Gastroesophageal sphincter (tissue), 3 donors: ENCODE measurements around the gene NDUFS6.

Experiments
- EP300 ChIP-seq: sonication (generic); formaldehyde crosslinking; IDR thresholded peaks from one replicate; pipeline ENCODE4 v1.6.1; 2017; ENCODE audit warnings: antibody characterized with exemption, mild to moderate bottlenecking
- POLR2A ChIP-seq, 2 donors: fragments of 450-650 bp; IDR thresholded peaks; one replicate each; pipeline ENCODE4 v1.6.1; 2017; ENCODE audit warnings: antibody characterized with exemption in 2 of 2, mild to moderate bottlenecking in 2 of 2, moderate library complexity in 1 of 2
- POLR2AphosphoS5 ChIP-seq: sonication (generic); formaldehyde crosslinking; IDR thresholded peaks from one replicate; pipeline ENCODE4 v1.6.1; 2017; ENCODE audit warnings: antibody characterized with exemption
- TF ChIP-seq, protein P1 (sequence below), 4 experiments: fragments of 200-600 bp in 2 of 4; fragments of 450-650 bp in 2 of 4; sonication (generic) in 1 of 4; IDR thresholded peaks; one replicate each; pipeline ENCODE4 v1.5.1; 2017 to 2019; ENCODE audit warnings: antibody characterized with exemption in 4 of 4, mild to moderate bottlenecking in 2 of 4, moderate library complexity in 2 of 4

GRCh38 chr5:1853531-1853930 is 52.3 kb downstream of the NDUFS6 start:
- TF ChIP-seq, protein P1, sequence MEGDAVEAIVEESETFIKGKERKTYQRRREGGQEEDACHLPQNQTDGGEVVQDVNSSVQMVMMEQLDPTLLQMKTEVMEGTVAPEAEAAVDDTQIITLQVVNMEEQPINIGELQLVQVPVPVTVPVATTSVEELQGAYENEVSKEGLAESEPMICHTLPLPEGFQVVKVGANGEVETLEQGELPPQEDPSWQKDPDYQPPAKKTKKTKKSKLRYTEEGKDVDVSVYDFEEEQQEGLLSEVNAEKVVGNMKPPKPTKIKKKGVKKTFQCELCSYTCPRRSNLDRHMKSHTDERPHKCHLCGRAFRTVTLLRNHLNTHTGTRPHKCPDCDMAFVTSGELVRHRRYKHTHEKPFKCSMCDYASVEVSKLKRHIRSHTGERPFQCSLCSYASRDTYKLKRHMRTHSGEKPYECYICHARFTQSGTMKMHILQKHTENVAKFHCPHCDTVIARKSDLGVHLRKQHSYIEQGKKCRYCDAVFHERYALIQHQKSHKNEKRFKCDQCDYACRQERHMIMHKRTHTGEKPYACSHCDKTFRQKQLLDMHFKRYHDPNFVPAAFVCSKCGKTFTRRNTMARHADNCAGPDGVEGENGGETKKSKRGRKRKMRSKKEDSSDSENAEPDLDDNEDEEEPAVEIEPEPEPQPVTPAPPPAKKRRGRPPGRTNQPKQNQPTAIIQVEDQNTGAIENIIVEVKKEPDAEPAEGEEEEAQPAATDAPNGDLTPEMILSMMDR (IDR thresholded peaks at IDR 0.05) = no peak
- TF ChIP-seq POLR2A (IDR thresholded peaks at IDR 0.05) (no peak), POLR2AphosphoS5 (no peak), EP300 (no peak)
